Brain microvascular endothelial cell (primary cell): ENCODE results near the gene RASAL2.
"Not testable (repeated sequence)": the region's sequence is repeated elsewhere in the genome, so short reads cannot be mapped to it uniquely, and the experiment has no call there.

Experiments
- DNase-seq: peaks from one replicate; pipeline ENCODE4 v3.0.0-alpha.2; 2020
- H3K27ac ChIP-seq: fragments of 250-450 bp; sonication (Bioruptor Pico); 2 replicates; pipeline ENCODE4 v1.5.1; 2020; ENCODE audit warnings: mild to moderate bottlenecking, moderate library complexity
- H3K27me3 ChIP-seq: fragments of 250-450 bp; sonication (Bioruptor Pico); replicated peaks from 2 replicates; pipeline ENCODE4 v1.5.1; 2020; ENCODE audit warnings: mild to moderate bottlenecking
- H3K36me3 ChIP-seq: fragments of 250-450 bp; sonication (Bioruptor Pico); replicated peaks from 2 replicates; pipeline ENCODE4 v1.5.1; 2020; ENCODE audit warnings: mild to moderate bottlenecking
- H3K4me3 ChIP-seq: 2 replicates; pipeline ENCODE4 v1.5.1; 2011; ENCODE audit warnings: low read depth, mild to moderate bottlenecking, control low read depth, low read length, moderate library complexity
- in situ Hi-C: cut with HindIII; loops from 2 replicates; pipeline ENCODE4 v1.10.0; 2017; ENCODE audit warnings: low sequenced_read_pairs, low pct_ligation_motif_present
- TF ChIP-seq, protein P1 (sequence below): IDR thresholded peaks from 2 replicates; pipeline ENCODE4 v1.5.1; 2011; ENCODE audit warnings: low read depth, mild to moderate bottlenecking, moderate library complexity, low read length, control low read depth, inconsistent platforms; ENCODE audit errors: missing control alignments

The RASAL2 gene

GRCh38 chr1:178238722-178239510, 145.0 kb downstream of the RASAL2 start:
- Histone ChIP-seq H3K36me3 (no peaks in the 10 kb centered on the region), H3K4me3 (no peak overlapping the region), H3K27ac (peak overlapping the region; percentile 95), H3K27me3 (no peaks in the 10 kb centered on the region)
- in situ Hi-C loops: no loop called here
- DNase-seq: peak; percentile 83
- TF ChIP-seq, protein P1, sequence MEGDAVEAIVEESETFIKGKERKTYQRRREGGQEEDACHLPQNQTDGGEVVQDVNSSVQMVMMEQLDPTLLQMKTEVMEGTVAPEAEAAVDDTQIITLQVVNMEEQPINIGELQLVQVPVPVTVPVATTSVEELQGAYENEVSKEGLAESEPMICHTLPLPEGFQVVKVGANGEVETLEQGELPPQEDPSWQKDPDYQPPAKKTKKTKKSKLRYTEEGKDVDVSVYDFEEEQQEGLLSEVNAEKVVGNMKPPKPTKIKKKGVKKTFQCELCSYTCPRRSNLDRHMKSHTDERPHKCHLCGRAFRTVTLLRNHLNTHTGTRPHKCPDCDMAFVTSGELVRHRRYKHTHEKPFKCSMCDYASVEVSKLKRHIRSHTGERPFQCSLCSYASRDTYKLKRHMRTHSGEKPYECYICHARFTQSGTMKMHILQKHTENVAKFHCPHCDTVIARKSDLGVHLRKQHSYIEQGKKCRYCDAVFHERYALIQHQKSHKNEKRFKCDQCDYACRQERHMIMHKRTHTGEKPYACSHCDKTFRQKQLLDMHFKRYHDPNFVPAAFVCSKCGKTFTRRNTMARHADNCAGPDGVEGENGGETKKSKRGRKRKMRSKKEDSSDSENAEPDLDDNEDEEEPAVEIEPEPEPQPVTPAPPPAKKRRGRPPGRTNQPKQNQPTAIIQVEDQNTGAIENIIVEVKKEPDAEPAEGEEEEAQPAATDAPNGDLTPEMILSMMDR: no peak

DNA sequence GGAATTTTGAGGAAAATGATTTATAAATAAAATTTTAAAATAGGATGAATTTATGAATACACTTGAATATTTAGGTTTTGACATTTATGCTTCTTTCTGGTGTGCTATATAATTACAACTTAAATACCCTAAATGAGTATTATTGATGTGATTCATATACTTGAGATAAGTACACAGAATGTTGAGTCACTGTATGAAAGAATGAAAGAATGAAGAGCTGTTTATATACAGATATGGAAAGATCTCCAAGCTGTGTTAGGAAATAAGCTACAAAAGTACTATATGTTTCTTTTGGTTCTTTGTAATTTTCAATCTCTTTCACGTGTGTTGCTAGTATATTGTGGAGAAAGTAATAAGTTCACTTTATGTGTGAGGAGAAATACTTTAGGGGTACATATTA, 147.2 kb downstream of the RASAL2 start:
- no peaks in the 10 kb centered on the region for H3K36me3 ChIP-seq
- in situ Hi-C loops: no loop called here
- no peaks in the 10 kb centered on the region for H3K27me3 ChIP-seq
- no peak overlapping the region for H3K4me3 ChIP-seq
- TF ChIP-seq, protein P1: no peak
- no peak for DNase-seq
- H3K27ac ChIP-seq: peak overlapping the region; percentile 95

DNA sequence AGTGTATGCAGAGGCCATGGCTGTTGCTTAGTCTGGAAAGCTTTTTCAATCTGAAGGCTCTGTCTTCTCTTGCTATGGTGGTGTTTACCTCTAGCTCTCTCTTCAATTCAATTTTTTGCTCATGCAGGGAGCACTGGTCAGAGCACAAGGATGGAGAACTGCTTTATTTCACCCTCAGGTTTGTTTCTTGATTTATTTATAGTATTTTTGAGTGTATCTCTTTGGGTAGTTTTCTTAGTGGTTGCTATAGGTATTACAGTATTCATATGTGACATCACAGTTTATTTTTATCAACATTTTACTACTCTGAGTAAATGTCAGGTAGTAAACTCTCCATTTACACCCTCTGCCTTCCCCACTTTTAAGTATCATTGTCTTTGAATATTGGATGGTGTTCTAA, 147.9 kb downstream of the RASAL2 start:
- in situ Hi-C loops: no loop called here
- H3K27me3 ChIP-seq: no peaks in the 10 kb centered on the region
- H3K36me3 ChIP-seq: no peaks in the 10 kb centered on the region
- no peak for DNase-seq
- no peak overlapping the region for H3K4me3 ChIP-seq
- TF ChIP-seq, protein P1: peak; percentile 33
- peak overlapping the region; percentile 95 for H3K27ac ChIP-seq

DNA sequence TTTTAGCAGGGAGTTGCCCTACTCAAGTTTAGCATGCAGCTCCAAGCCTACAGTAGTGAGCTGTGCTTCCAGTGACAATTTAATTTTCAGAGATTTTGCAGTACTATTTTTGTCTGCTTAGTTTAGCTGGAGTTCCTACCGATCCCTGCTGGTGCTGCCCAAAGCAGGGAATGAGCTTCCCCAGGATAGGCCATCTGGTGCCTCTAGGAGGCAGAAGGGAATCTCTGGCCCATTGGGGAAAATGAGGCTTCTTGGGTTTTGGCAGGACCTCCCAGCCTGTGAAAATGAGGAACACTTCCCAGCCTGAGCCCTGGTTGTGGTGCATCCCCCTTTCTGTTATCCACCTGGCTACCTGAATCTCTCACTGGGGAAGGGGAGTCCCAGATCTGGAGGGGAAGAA, 149.2 kb downstream of the RASAL2 start:
- in situ Hi-C loops: no loop called here
- TF ChIP-seq, protein P1: no peak

DNA sequence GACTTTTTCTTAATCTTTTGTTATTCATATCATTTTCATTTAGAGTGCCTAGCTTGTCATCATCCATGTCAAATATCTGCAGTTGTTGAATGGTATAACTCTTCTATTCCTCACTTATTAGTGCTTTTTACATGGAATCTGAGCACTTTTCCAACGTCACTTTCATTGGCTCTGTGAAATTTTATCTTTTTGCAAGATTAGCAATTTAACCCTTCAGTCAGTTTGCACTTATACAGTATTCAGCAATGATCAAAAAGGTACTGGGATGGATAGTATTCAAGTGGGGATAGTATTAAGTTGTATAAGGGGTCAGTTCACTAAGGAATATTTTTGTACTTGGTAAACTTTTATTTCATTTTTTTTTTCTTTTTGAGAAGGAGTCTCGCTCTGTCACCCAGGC, 150.0 kb downstream of the RASAL2 start:
- Histone ChIP-seq H3K36me3 (no peaks in the 10 kb centered on the region), H3K27me3 (no peaks in the 10 kb centered on the region), H3K4me3 (no peak overlapping the region), H3K27ac (no peak overlapping the region)
- in situ Hi-C loops: no loop called here
- no peak for DNase-seq
- TF ChIP-seq, protein P1: no peak

More for the DNA sequence above, 149.2 kb downstream of the RASAL2 start:
- no peaks in the 10 kb centered on the region for H3K36me3 ChIP-seq
- no peaks in the 10 kb centered on the region for H3K27me3 ChIP-seq
- H3K27ac ChIP-seq: no peak overlapping the region
- H3K4me3 ChIP-seq: no peak overlapping the region
- no peak for DNase-seq

- H3K4me3 ChIP-seq, H3K36me3 ChIP-seq, DNase-seq, in situ Hi-C loops, H3K27ac ChIP-seq, H3K27me3 ChIP-seq: not testable (repeated sequence)
Observed at GRCh38 chr1:178248284-178248683, 154.4 kb downstream of the RASAL2 start.

- H3K4me3 ChIP-seq, H3K36me3 ChIP-seq, in situ Hi-C loops, H3K27me3 ChIP-seq, DNase-seq, H3K27ac ChIP-seq: not testable (repeated sequence)
Observed at GRCh38 chr1:178253581-178253980, 159.7 kb downstream of the RASAL2 start.
